Left ventricle myocardium inferior (tissue), 1 donor: ENCODE data around the gene CYP2A7. TPM values are rescaled to one million over a fixed set of nuclear protein-coding genes. Genes with fewer than 3 reads are reported as not detected.
"Not testable (repeated sequence)": the region's sequence is repeated elsewhere in the genome, so short reads cannot be mapped to it uniquely, and the experiment has no call there.

Experiments
- DNase-seq: peaks from one replicate; pipeline ENCODE4 v3.0.0-alpha.2; 2020
- H3K27ac ChIP-seq: fragments of 200-600 bp; replicated peaks from 2 replicates; pipeline ENCODE4 v1.8.0; 2021
- H3K27me3 ChIP-seq: fragments of 200-600 bp; 2 replicates; pipeline ENCODE4 v1.8.0; 2021; ENCODE audit warnings: low read depth
- H3K36me3 ChIP-seq: fragments of 200-600 bp; 2 replicates; pipeline ENCODE4 v1.8.0; 2021
- H3K4me1 ChIP-seq: fragments of 200-600 bp; 2 replicates; pipeline ENCODE4 v1.8.0; 2021
- H3K4me3 ChIP-seq: fragments of 200-600 bp; 2 replicates; pipeline ENCODE4 v1.8.0; 2021; ENCODE audit warnings: mild to moderate bottlenecking, moderate library complexity
- H3K9me3 ChIP-seq: fragments of 200-600 bp; replicated peaks from 2 replicates; pipeline ENCODE4 v1.8.0; 2021
- intact Hi-C: fragments of 100-400 bp; cut with micrococcal nuclease; formaldehyde crosslinking; loops from one replicate; pipeline ENCODE4 v1.11.0; 2022
- total RNA-seq: library from RNA; stranded (reverse); fragmentation: NEBNext Ultra II Directional; extraction: Animal tissue kit (Norgen Biotek cat#: 25700); gene quantifications from one replicate; pipeline ENCODE4 v1.2.1, GENCODE V29; 2021
- TF ChIP-seq, protein P1 (sequence below): fragments of 200-600 bp; IDR thresholded peaks from 2 replicates; pipeline ENCODE4 v1.8.0; 2021; ENCODE audit warnings: antibody characterized with exemption, mild to moderate bottlenecking, borderline replicate concordance
- donor health status: DM: no; HTN: yes; CAD: no; lungs with severe emphysema.

Gene CYP2A7
- total RNA-seq, 1 donor from 2014 or later: not detected

DNA sequence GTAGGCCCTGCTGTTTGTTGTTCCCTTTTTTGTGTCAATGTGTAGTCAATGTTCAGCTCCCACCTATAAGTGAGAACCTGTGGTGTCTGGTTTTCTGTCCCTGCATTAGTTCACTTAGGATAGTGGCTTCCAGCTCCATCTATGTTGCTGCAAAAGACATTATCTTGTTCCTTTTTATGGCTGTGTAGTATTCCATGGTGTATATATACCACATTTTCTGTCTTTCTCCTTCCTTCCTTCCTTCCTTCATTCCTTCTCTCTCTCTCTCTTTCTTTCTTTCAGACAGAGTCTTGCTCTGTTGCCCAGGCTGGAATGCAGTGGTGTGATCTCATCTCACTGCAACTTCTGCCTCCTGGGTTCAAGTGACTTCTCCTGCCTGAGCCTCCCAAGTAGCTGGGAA lies 52.8 kb downstream of the CYP2A7 start:
- no peak overlapping the region for H3K27ac ChIP-seq
- DNase-seq: no peak
- no peaks in the 10 kb centered on the region for H3K27me3 ChIP-seq
- H3K36me3 ChIP-seq: peaks cover 21% of the 10 kb centered on the region
- H3K4me1 ChIP-seq: no peaks in the 10 kb centered on the region
- TF ChIP-seq, protein P1, sequence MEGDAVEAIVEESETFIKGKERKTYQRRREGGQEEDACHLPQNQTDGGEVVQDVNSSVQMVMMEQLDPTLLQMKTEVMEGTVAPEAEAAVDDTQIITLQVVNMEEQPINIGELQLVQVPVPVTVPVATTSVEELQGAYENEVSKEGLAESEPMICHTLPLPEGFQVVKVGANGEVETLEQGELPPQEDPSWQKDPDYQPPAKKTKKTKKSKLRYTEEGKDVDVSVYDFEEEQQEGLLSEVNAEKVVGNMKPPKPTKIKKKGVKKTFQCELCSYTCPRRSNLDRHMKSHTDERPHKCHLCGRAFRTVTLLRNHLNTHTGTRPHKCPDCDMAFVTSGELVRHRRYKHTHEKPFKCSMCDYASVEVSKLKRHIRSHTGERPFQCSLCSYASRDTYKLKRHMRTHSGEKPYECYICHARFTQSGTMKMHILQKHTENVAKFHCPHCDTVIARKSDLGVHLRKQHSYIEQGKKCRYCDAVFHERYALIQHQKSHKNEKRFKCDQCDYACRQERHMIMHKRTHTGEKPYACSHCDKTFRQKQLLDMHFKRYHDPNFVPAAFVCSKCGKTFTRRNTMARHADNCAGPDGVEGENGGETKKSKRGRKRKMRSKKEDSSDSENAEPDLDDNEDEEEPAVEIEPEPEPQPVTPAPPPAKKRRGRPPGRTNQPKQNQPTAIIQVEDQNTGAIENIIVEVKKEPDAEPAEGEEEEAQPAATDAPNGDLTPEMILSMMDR: no peak
- no peak overlapping the region for H3K4me3 ChIP-seq
- intact Hi-C loops: no loop called here
- H3K9me3 ChIP-seq: no peaks in the 10 kb centered on the region

DNA sequence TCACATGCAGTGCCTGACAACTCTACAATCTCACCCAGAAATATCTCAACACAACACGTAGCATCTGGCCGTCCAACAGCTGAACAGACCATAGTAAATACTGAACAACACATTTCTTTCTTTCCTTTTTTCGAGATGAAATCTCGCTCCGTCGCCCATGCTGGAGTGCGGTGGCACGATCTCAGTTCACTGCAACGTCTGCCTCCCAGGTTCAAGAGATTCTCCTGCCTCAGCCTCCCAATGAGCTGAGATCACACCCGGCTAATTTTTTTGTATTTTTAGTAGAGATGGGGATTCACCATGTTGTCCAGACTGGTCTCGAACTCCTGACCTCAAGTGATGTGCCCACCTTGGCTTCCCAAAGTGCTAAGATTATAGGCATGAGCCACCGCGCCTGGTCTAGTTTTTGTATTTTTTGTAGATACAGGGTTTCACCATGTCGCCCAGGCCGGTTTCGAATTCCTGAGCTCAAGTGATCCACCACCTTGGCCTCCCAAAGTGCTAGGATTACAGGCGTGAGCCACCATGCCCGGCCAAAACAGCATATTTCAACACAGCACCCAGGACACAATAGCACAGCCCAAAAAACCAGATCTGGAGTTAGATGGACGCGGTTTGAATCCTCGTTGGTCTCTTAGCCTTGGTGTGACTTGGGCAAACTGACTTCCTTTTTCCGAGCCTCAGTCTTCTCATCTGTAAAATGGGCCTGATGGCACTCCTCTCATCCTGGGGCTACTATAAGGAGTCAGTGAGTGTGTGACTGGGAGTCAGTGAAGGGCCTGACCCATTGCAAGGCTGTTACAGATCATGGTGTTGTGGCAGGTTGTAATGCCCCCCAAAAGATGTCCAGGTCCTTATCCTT lies 54.4 kb downstream of the CYP2A7 start:
- TF ChIP-seq, protein P1: no peak
- intact Hi-C loops: no loop called here
- no peak overlapping the region for H3K27ac ChIP-seq

DNA sequence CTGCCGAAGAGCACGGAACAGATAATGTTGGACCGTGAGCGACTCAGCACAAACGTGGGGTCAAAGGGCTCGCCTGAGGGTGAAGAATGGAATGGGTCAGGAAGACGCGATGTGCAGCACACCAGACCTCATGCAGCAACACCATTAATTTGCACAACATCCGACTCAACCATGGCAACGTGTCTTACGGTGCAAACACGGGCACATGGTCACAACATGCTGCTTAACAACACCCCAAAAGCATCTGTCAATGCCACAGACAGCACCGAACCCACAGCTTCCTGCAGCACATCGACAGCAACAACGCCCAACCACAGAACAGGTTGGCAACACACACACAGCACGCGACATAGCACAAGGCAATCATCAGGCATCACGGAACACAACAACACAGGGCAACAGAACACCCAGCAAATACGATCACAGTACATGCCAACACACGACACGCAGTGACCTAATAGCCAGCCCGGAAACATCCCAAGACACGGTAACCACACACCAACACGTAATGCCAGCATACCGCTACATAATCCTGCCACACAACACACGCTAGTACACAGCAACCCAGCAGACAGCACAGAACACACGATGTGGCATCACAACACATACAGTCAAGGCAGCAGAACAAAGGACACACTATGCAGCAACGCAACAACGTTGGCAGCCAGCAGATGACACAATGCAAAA lies 55.2 kb downstream of the CYP2A7 start:
- H3K27ac ChIP-seq, intact Hi-C loops, H3K9me3 ChIP-seq, DNase-seq, H3K27me3 ChIP-seq, H3K4me3 ChIP-seq: not testable (repeated sequence)
- H3K4me1 ChIP-seq: peaks cover 17% of the 10 kb centered on the region
- peaks cover 21% of the 10 kb centered on the region for H3K36me3 ChIP-seq

More for the DNA sequence above, 54.4 kb downstream of the CYP2A7 start:
- Histone ChIP-seq H3K27me3 (no peaks in the 10 kb centered on the region), H3K4me3 (no peak overlapping the region), H3K36me3 (peaks cover 21% of the 10 kb centered on the region), H3K9me3 (no peaks in the 10 kb centered on the region), H3K4me1 (peaks cover 10% of the 10 kb centered on the region)
- DNase-seq: no peak

DNA sequence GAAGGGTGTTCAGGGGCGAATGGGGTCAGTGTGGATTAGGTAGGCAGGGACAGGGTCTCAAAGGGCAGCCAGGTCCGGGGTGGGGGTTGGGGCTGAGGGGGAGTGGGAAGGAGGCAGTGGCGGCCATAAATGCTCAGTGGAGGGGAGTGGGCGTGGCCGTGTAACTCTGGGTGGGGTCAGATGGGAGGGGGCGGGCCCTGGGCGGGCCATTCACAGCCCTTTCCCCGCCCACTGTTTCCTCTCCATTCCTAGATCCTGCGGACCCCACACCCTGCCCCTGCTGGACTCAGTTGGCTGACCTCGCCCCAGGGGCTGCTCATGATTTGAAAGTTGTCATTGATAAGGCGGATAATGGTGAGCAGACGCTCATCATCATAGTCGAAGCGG lies 55.7 kb downstream of the CYP2A7 start:
- DNase-seq, H3K4me3 ChIP-seq, intact Hi-C loops, H3K27ac ChIP-seq, H3K9me3 ChIP-seq, H3K27me3 ChIP-seq: not testable (repeated sequence)
- H3K4me1 ChIP-seq: peaks cover 17% of the 10 kb centered on the region
- H3K36me3 ChIP-seq: peaks cover 21% of the 10 kb centered on the region

DNA sequence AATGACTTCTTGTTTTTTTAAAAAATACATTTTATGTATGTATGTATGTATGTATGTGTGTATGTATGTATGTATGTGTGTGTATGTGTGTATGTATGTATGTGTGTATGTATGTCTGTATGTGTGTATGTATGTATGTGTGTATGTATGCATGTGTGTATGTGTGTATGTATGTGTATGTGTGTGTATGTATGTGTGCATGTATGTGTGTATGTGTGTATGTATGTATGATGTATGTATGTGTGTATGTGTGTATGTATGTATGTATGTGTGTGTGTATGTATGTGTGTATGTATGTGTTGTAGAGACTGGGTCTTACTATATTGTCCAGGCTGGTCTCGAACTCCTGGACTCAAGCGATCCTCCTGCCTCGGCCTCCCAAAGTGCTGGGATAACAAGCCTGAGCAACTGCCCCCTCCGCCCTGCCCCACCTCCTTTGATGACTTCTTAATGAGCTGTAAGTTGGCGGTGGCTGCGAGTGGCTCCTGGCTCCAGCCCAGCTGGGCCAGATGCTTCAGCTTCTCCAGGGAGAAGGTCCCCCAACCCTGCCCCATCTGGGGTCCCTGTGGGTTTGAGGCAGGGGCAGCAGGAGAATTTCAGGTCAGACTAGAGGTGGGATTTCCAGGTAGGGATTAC lies 56.5 kb downstream of the CYP2A7 start:
- H3K9me3 ChIP-seq, H3K4me3 ChIP-seq, DNase-seq, H3K27me3 ChIP-seq, intact Hi-C loops, H3K27ac ChIP-seq: not testable (repeated sequence)
- H3K36me3 ChIP-seq: peaks cover 21% of the 10 kb centered on the region
- H3K4me1 ChIP-seq: peaks cover 17% of the 10 kb centered on the region

Other genes starting within 250 kb of the CYP2A7 start
- 14.7 TPM for gene NUMBL, start 191.6 kb downstream of the CYP2A7 start, total RNA-seq
- gene COQ8B, start 165.3 kb downstream of the CYP2A7 start, total RNA-seq: 24.0 TPM
- gene ITPKC, start 165.1 kb downstream of the CYP2A7 start, total RNA-seq: 9.8 TPM
- 7.4 TPM for gene ACTMAP, start 131.8 kb downstream of the CYP2A7 start, total RNA-seq
- 27.9 TPM for gene SNRPA, start 131.0 kb downstream of the CYP2A7 start, total RNA-seq
- gene MIA, start 106.7 kb downstream of the CYP2A7 start, total RNA-seq: not detected
- gene RAB4B, start 104.0 kb downstream of the CYP2A7 start, total RNA-seq: 13.5 TPM
- 47.8 TPM for gene EGLN2, start 83.0 kb downstream of the CYP2A7 start, total RNA-seq
- not detected for gene CYP2A6, start 31.8 kb downstream of the CYP2A7 start, total RNA-seq
- gene CYP2B6, start 109.1 kb upstream of the CYP2A7 start, total RNA-seq: not detected
- gene CYP2A13, start 206.2 kb upstream of the CYP2A7 start, total RNA-seq: not detected
- gene CYP2F1, start 232.2 kb upstream of the CYP2A7 start, total RNA-seq: not detected